Ovary (tissue), 3 donors: ENCODE data around the gene SPATA18.

Source experiments
- CTCF ChIP-seq, 3 donors: fragments of 450-650 bp in 2 of 3; fragments of 200-600 bp in 1 of 3; IDR thresholded peaks; one replicate each; pipeline versions ENCODE4 v1.5.1 to v1.8.0; 2016 to 2022; ENCODE audit warnings: antibody characterized with exemption in 3 of 3, mild to moderate bottlenecking in 1 of 3
- EP300 ChIP-seq: sonication (generic); formaldehyde crosslinking; IDR thresholded peaks from one replicate; pipeline ENCODE4 v1.6.1; 2017; ENCODE audit warnings: antibody characterized with exemption
- POLR2A ChIP-seq: fragments of 450-650 bp; IDR thresholded peaks from one replicate; pipeline ENCODE4 v1.6.1; 2017; ENCODE audit warnings: antibody characterized with exemption, mild to moderate bottlenecking, moderate library complexity
- donor health status: DM: no; HTN: no; CAD: no.

DNA sequence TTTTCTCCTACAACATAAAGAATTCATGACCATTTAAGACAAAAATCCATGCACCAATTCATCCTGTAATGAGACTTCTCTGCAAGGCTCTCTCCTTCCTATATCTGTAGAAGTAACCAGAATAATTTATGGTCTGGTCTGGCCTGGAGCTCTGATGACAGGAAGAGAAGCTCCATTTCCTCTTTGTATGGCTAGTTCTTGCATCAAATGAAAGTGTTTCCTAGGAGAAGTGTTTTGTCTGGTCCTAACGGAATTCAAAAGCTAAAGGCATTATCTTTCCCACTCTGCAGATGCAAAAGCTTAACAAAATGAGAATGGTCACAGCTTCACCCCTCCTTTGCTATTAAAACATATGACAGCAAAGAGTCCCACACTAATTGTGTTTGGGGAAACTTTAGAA, 55.1 kb downstream of the SPATA18 start:
- TF ChIP-seq CTCF (IDR thresholded peaks at IDR 0.05): no peak
- no peak for TF ChIP-seq POLR2A
- no peak for TF ChIP-seq EP300
